Activated T-cell treated with anti-CD3 and anti-CD28 coated beads for 4 hours (primary cell): Measurements from ENCODE around the gene BTBD9.

Experiments
- DNase-seq: peaks from one replicate; pipeline ENCODE4 v3.0.0-alpha.2; 2020

Gene BTBD9

DNA sequence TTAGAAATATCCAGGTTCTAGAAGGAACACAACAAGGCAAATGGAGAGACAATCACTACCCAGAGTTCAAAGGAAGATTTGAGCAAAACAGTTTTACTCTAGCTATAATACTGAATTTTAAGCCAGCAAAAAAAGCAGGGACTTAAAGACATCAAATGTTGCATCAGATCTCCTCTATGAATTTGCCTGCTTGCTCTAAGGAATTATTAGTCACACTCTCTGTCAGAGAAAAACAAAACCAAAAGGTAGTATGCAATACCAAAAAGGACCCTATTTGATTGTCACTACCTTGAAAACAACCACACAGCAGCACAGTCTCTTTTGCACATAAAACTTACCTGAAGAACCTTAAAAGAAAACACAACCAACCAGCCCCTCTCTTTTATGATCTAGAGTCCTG, 46.3 kb downstream of the BTBD9 start:
- no peak for DNase-seq

DNA sequence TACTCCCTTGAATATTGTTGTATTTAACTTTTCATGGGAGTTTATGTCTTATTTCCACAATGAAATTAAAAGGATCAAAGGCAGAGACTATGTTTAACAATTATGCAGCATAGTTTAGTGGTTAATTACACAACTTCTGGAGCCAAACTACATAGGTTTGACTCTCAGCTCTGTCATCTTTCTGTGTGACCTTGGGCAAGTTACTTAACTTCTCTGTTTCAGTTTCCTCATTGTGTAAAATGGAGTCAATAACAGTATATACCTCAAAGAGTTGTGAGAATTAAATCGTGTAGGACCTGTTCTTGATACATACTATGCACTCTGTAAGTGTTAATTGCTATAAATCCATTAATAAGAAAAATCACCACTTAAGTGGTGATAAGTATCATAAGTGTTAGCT, 48.3 kb downstream of the BTBD9 start:
- no peak for DNase-seq

DNA sequence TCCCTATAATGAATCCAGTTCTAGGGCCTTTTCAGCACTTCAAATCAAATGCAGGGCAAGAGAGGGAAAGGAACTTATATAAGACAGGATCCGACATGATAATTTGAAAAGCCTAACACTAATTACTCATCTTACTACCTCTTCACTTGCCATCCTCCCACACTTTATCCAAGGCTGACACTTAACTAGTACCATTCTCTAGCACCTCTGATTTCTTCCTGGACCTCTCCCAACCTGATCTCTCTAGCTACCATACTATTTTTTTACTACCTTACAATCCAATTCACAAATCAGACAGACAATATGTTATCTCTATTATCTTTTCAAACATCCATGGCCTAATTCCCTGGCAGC, 50.4 kb downstream of the BTBD9 start:
- DNase-seq: no peak

DNA sequence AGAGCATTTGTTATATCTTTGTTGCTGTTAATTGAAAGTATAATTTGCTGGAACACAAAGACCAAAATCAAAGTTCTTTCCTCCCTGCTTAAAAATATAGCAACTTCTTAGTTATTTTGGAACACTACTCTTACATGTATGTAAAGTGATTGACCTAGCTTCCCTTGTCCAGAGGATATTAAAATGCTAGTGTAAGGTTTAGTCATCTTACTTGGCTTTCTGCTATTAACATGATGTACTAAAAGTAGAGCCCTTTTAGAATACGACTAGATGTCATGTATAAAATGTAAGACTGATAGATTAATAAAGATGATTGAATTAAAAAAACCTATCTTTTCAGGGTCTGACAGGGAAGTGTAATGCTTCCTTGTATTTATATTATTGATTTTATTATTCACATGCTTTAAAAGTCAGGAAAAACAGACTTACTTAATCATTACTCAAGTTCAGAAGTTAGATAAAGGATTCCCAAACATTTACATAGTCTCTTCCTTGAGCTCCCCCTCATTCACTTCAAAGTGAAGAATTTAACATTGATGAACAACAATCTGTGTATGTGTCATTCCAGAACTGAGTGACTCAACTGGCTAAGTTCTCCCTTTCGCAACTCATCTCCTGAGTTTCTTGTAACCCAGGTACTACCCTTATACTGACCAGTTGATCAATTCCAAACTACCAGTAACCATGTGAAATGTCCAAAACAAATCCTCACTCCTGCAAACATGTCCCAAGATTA, 50.9 kb downstream of the BTBD9 start:
- no peak for DNase-seq

DNA sequence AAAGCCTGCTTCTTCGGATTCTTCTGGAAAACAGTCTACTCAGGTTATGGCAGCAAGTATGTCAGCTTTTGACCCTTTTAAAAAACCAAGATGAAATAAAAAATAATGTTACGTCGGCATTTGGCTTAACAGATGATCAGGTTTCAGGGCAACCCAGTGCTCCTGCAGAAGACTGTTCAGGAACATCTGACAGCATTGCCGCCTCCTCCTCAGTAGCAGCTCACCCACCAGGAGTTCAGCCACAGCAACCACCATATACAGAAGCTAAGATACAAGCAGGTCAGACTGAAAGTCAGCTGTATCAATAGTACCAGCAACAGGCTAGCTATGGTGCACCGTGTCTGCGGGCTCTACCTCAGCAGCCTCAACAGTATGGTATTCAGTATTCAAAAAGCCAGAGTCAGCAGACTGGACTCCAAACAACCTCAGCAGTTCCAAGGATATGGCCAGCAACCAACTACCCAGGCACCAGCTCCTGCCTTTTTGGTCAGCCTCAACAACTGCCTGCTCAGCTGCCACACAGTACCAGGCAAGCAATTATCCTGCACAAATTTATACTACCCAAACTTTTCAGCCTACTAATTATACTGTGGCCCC, 51.9 kb downstream of the BTBD9 start:
- DNase-seq: no peak

DNA sequence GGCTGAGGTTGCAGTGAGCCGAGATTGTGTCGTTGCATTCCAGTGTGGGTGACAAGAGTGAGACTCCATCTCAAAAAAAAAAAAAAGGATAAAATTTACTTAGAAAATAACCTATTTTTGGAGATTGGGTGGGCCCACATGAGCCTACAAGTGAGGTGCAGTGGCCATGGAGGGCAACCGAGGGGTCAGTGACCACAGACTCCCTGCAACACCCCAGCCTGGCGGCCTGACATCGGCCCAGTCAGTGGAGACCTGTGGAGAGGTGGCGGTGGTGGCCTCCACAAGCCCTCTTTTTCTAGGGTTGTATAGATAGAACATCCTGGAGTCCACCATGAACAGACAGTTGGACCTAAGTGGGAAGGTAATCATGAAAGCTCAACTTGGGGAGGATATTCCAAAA, 52.7 kb downstream of the BTBD9 start:
- no peak for DNase-seq

DNA sequence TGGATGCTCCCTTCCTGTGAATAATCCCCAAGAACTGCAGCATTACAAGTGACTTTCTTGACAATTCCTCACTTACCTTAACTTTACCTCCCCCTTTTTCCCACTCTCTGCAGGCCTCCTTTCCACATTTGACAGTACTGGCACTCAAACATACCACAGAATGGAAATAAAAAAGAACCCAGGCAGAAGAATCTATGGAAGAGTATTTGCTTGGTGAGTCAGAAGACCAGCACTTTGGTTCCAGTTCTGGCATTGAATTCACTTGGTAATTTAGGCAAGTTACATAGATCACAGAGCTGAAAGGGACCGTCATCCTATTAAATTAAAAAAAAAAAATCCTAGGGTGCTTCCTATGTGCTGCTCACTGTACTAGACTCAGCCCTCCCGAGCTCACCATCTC, 55.0 kb downstream of the BTBD9 start:
- DNase-seq: no peak

DNA sequence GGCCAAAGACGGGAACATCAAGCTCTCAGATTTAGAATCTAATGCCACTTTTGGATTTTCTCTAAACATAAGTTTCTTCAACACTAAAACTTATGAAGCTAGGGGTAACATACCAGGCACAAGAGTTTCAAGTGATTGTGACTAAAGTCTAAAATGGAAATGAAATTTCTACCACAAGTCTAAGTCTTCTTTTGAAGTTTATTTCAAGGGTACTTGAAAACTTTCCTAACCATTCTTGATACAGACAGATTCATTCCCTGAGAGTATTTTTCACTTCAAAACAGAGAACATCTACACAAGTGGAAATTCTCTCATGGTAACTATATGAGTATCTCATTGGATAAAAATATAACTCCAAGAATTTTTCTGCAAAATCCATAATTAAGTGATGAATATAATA, 56.2 kb downstream of the BTBD9 start:
- DNase-seq: no peak

DNA sequence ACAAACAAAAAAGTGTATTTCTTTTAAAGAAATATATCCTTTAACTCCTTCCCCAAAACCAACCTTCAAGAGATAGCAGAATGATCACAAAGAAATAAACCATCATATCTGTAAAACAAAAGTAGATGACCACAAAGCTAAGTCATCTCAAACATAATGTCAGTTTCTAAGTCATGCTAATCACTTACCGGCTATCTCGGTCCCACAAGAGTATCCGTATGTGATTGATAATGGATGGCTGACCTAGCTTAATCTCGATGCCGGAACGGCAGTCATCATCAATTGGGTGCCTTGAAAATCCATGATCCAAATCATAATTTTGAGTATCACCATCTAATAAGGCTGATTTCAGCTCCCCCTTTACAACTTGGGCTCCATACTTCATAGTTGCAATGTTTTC, 59.7 kb downstream of the BTBD9 start:
- DNase-seq: no peak

DNA sequence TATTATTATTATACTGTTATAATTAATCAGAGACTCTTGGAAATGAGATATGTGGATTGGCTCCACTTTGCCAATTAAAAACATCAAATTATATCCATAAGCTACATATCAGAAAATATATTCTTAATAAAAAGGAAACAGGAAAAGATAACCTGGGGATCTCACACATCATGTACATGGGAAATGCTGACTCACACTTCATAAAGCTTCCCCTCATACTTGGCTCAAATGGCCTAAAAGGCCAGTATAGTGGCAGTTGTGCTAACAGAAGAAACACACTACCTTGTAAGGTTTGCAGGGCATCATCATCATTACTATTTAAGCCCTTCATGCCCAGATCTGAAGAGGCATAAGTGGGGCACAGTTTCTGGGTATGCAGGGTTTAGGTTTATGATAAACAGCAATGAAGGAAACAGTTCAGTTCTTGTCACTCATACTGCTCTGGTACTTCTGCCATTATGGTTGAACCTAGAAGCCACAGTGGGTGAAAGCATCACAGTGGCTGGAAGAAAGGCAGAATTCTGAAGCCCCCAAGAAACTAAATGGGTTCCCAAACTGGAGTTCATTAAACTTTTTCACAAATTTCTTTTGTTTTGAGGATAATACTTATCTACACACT, 60.6 kb downstream of the BTBD9 start:
- DNase-seq: no peak

DNA sequence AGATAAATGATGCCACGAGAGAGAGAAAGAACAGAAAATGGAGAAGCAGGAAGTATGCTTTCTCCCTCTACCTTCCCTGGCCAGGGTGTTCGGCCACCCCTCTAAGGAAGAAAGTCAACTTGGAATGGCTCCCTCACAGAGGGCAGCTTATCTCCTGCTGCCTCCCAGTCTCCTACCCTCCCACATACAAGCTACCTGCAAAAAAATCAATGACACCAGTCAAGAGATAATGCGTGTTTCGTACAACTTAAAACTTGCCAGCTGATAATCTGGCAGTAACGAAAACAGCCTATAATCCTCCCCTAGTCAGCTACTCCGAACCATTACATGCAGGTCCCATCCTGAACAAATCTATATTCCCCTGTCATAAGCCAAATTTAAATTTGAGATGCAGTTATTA, 61.7 kb downstream of the BTBD9 start:
- no peak for DNase-seq

DNA sequence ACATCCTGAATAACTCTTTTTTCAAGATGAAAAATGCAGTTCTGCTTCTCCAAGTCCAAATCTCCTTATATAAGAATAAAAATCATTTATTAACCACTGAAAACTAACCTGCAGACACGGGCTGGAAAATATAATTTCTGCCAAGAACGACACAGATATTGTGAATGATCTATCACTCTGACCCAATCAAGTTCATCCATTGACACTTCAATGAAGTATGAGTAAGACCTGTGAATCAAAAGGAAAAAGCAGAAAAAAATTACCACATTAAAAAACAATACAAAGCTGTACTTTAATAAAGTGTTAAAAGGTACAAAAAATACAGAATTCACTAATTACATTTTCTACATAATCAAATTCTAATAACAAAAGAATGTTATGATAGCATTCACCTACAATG, 62.2 kb downstream of the BTBD9 start:
- no peak for DNase-seq

DNA sequence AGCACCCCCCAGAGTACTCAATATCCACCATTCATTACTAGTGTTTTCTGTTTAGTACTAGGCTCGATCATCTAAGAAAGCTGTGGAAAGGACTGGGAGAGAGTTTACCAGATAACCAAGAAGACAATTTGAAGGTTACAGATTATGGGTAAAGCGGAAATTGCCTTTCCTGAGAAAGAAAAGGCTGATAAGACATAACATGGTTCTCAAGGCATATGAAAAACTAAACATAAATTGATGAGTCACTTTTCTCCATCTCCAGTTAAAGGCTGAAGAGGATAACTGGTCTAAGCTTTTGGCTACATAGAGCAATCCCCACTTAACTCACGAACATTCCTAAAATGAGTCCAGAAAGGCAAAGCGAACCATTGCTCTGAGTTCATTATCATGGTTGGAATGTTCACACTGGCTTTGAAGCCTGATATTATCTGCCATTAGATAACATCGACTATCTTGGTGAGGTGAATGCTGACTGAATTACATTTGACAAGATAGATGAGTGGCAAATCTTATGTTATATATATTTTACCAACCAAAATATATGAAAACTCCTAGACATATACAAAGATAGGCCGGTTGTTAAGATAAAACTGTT, 65.8 kb downstream of the BTBD9 start:
- DNase-seq: no peak

DNA sequence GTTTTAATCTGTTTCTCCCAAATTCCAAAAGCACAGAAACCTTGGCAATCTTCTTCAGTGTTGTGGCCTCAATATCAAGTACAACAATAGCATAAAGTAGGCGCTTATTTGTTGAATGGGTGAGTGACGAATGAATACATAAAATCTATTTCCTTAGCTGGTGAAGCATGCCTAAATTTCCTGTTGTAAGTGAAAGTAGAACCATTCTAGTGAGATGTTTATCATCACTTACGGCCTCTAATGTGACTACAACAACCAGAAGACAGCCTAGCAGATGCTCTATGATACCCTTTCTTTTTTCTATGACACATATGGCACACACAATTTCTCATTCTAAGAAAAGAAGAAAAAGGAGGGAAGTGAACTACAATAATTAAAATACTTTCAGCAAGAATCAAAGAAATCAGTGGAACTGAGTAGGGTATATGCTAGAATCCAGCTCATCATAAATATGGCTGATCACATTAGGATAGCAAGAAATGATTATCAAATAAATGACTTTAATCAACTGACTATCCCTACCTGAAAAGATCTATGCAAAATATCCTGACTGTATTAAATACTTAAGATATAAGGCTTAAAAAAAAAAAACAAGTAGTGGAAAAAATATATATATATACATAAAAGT, 67.4 kb downstream of the BTBD9 start:
- no peak for DNase-seq

DNA sequence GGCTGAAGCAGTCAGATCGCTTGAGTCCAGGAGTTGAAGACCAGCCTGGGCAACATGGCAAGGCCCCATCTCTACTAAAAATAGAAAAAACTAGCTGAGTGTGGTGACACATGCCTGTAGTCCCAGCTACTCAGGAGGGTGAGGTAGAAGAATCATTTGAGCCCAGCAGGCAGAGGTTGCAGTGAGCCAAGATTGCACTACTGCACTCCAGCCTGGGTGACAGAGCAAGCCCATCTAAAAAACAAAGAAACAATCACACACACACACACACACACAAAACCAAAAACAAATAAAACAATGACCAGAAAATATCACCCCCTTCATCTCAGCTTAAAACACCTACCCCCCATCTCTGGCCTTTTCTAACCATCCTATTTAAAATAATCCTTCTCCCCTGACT, 68.0 kb downstream of the BTBD9 start:
- DNase-seq: no peak

DNA sequence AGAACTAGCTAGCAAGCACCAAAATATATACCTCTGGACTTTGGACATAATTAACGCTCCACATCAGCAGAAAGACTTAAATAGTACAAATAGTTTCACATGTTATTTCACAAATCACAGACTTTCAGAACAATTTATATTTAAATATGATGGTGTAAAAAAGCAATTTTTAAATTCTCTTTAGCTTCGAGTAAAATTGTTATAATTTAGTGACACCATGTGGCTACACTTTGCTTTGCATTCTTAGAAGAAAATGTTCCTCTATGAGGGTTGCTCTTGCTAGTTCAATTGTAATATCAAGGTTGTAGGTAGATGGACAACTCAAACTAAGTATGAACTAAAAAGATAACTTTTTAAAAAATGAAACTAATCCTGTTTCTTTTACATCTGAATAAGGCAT, 69.0 kb downstream of the BTBD9 start:
- DNase-seq: no peak

DNA sequence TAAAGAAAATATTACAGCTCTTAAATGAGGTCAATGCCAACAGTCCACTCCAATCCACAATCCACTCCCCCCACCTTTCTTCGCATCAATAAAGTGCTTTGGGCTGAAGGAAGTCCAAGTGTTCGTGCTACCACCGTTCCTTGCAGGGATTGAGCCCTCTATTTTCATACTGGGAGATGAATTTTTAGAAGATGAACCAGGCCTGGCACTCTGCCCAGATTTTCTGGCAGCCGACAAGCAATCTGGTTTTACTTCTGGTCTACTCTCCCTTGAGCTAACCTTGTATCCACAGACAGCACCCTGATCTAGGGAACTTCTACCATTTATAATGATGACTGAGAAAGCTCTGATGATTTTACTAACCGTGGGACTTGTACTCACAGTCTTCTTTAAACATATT, 72.3 kb downstream of the BTBD9 start:
- DNase-seq: no peak

DNA sequence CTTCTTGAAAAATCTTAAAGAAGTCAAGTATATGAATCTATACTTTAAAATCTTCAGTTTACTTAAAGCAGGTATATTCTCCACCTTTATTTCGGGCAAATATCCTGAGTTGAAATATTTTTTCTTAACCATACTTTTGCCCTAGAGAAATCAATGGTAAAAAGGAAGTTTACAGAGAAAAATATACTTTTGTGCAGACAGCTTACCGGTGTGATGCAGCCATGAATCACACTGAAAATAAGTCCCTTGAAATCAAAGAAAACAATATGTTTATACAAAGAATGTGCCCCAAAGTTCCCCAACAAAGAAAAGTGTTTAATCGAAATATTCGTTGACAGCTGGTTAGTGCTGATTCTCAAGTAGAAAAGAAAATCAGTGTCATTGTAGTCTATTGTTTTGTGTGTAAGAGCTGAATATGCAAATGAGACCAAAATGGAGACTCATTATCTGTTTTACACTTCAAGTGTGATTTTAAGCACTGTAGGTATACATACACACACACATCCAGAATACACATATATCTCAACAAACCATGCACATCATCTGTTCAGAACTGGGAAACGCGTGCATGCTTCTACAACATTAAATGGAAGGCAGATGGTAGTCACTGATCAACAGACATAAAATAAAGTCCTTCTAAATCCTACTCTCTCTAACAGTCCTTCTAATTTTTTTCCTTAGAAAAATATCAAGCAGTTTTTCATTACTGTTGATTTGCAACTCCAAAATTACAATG, 73.3 kb downstream of the BTBD9 start:
- DNase-seq: no peak

DNA sequence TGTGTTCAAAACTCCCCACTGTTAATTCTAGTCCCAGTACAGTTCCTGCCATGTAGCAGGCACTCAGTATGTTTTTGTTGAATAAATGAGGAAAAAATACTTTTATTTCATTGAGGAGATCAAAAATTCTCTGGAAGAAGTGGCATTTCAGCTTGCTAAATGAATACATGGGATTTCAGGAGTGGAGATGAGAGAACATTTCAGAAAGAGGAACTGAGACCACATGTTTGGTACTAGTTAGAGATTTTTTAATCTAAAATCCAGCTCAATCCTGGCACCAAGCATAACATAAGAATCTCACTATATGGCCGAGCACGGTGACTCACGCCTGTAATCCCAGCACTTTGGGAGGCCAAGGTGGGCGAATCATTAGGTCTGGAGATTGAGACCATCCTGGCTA, 75.4 kb downstream of the BTBD9 start:
- DNase-seq: no peak

DNA sequence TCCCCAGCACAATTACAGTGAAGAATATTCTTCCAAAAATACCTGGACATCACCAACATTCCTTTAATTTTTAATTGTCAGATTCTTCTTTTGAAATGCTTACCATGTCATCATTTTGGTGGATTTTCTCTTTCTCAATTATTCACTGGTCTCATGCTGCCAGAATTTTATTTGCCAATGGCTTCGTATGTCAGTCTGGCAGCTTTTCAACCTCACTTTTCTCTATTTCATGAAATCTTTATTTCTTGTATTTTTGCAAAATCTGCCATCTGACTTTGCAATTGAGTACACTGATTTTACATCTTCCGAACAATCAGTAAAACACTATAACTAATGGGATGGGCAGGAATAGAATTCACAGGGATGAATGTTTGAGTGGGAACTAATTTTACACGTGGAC, 84.1 kb downstream of the BTBD9 start:
- DNase-seq: no peak

DNA sequence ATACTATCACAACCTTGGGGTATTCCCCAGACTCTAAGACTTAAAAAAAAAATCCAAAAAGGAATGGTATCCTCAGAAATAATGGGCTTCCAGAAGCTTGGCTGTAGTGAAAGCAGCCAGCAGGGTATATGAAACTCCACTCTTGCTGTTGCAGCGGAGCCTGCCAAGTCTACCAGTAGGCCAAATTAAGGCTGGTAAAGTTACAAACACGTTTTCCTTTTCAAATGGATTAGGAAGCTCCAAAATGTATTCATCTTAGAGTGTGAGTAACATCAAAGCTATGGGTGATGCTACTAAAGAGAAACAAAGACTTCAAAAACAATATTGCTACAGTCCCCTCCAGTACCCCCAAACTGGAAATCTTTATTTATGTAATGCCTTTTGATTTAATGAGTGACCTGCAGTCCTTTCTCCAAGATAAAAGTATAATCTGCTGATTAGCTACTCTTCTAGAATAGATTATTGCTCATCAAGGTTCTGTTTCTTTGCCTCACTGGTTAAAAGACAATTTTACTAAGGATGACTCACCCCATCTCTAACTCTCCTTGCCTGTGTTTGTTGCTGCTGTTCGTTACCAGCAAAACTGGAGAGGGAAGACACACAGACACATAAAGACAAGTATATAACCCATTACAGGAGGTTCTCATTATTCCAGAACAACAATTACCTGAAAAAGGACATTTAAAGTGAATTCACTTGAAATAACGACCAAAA, 84.9 kb downstream of the BTBD9 start:
- DNase-seq: no peak

DNA sequence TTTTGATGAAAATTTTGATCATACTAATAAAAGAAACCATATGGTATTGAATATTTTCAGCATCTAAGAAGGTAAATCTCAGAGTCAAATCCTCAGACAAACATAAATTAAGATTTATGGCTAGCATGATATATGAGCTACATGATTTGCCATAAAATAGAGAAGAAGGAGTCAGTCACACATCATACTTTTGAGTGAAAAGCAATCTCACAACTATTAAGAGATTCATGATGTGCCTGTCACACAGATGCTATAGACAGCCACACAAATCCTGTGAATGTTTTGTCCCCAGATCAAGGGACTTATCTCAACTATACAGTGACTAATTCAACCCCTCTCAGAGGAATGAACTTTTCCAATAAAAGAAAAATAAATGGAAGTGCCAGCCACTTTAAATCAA, 85.7 kb downstream of the BTBD9 start:
- DNase-seq: no peak

DNA sequence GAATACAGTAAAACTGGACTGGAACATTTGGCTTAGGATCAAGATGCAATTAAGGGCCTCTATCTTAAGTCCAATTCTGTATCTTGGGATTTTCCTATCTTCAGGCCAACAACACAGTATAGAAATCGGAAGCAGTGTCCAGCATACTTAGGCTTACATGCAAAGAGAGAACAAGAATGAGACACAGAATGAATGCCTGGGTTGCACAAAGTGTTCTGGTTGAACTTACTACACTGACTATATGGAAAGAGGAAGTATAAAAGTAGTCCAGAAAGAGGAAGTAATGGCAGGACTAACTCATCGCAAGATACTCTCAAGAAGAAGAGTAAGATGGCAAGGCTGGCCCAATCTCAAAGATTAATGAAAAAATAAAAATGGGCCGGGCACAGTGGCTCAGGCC, 87.6 kb downstream of the BTBD9 start:
- no peak for DNase-seq
